IMR-90 (cell line): ENCODE results near the gene RUNDC1. TPM values are rescaled to one million over a fixed set of nuclear protein-coding genes. Genes with fewer than 3 reads are reported as not detected.
A peak's percentile ranks its signal among the peaks of the same experiment; 100 is the strongest.

Experiments
- ATAC-seq: fragments of 200-7000 bp; cut with Tn5 transposase; 2 replicates; pipeline ENCODE4 v1.9.1; 2020; ENCODE audit warnings: low read depth, mild to moderate bottlenecking, moderate library complexity
- BruUV-seq: library from RNA; stranded (reverse); fragments of 400-500 nt; replicated peaks from 2 replicates; lab custom pipeline; 2021; lab: Mats Ljungman, UMichigan
- CTCF ChIA-PET: fragments of 300-600 bp; formaldehyde crosslinking; extraction: SDS; loops from one replicate; lab custom pipeline; 2021; ENCODE audit warnings: antibody characterized with exemption; lab: Yijun Ruan, JAX
- POLR2A ChIA-PET: fragments of 300-600 bp; sonication (Branson Sonifier 250); formaldehyde crosslinking; loops from one replicate; lab custom pipeline; 2022; ENCODE audit warnings: antibody characterized with exemption; ENCODE audit not compliant: unreplicated experiment; lab: Charles Lee
- DNase-seq: peaks from one replicate; pipeline ENCODE4 v3.0.0; 2013
- H2AFZ ChIP-seq: replicated peaks from 2 replicates; pipeline ENCODE3; 2013; ENCODE audit warnings: low read length, mild to moderate bottlenecking; ENCODE audit not compliant: poor library complexity
- H2AK5ac ChIP-seq: 2 replicates; pipeline ENCODE4 v1.6.1; 2013; ENCODE audit warnings: low read depth, low read length, inconsistent platforms
- H2AK9ac ChIP-seq: replicated peaks from 2 replicates; pipeline ENCODE3; 2013; ENCODE audit warnings: mild to moderate bottlenecking, low read depth, low read length, moderate library complexity; ENCODE audit not compliant: poor library complexity
- H2BK120ac ChIP-seq: 2 replicates; pipeline ENCODE4 v1.6.1; 2013; ENCODE audit warnings: low read depth, low read length, inconsistent platforms
- H2BK15ac ChIP-seq: 3 replicates; pipeline ENCODE4 v1.6.1; 2013; ENCODE audit warnings: low read depth, low read length, inconsistent platforms
- H2BK20ac ChIP-seq: 2 replicates; pipeline ENCODE4 v1.6.1; 2013; ENCODE audit warnings: low read depth, mild to moderate bottlenecking, inconsistent platforms, low read length, moderate library complexity
- H2BK5ac ChIP-seq: 2 replicates; pipeline ENCODE4 v1.6.1; 2013; ENCODE audit warnings: mild to moderate bottlenecking, low read depth, low read length, inconsistent platforms; ENCODE audit not compliant: poor library complexity, severe bottlenecking
- H3K14ac ChIP-seq: replicated peaks from 2 replicates; pipeline ENCODE4 v1.6.1; 2013; ENCODE audit warnings: low read depth, low read length, inconsistent platforms
- H3K18ac ChIP-seq: 2 replicates; pipeline ENCODE4 v1.6.1; 2013; ENCODE audit warnings: low read depth, low read length, control low read depth
- H3K23ac ChIP-seq: 2 replicates; pipeline ENCODE4 v1.6.1; 2013; ENCODE audit warnings: low read depth, low read length, inconsistent platforms
- H3K27ac ChIP-seq: 2 replicates; pipeline ENCODE4 v1.5.1; 2013; ENCODE audit warnings: mild to moderate bottlenecking, control low read depth, low read length; ENCODE audit not compliant: insufficient read depth
- H3K27me3 ChIP-seq: 2 replicates; pipeline ENCODE4 v1.6.1; 2013; ENCODE audit warnings: low read length; ENCODE audit not compliant: control insufficient read depth, insufficient read depth
- H3K36me3 ChIP-seq: 2 replicates; pipeline ENCODE4 v1.6.1; 2013; ENCODE audit warnings: low read length, mixed read lengths; ENCODE audit not compliant: control insufficient read depth, insufficient read depth
- H3K4ac ChIP-seq: 2 replicates; pipeline ENCODE4 v1.6.1; 2013; ENCODE audit warnings: low read depth, low read length, inconsistent platforms
- H3K4me1 ChIP-seq: 2 replicates; pipeline ENCODE4 v1.6.1; 2013; ENCODE audit warnings: low read length, mixed read lengths; ENCODE audit not compliant: control insufficient read depth, insufficient read depth
- H3K4me2 ChIP-seq: 2 replicates; pipeline ENCODE4 v1.6.1; 2013; ENCODE audit warnings: low read depth, mild to moderate bottlenecking, control low read depth, low read length, moderate library complexity
- H3K4me3 ChIP-seq: 2 replicates; pipeline ENCODE4 v1.5.1; 2013; ENCODE audit warnings: low read depth, mild to moderate bottlenecking, control low read depth, low read length, moderate library complexity; ENCODE audit not compliant: insufficient read depth
- H3K56ac ChIP-seq: 2 replicates; pipeline ENCODE4 v1.6.1; 2013; ENCODE audit warnings: low read length, inconsistent platforms; ENCODE audit not compliant: insufficient read depth; ENCODE audit errors: extremely low read depth
- H3K79me1 ChIP-seq, 2 experiments: 2 replicates each; pipeline ENCODE4 v1.6.1; 2013; ENCODE audit warnings: low read length in 2 of 2, inconsistent platforms in 1 of 2, low read depth in 1 of 2
- H3K9ac ChIP-seq: 2 replicates; pipeline ENCODE4 v1.6.1; 2013; ENCODE audit warnings: low read depth, low read length, control low read depth
- H3K9me1 ChIP-seq: 2 replicates; pipeline ENCODE4 v1.6.1; 2013; ENCODE audit warnings: low read length, inconsistent platforms; ENCODE audit not compliant: insufficient read depth
- H3K9me3 ChIP-seq: 2 replicates; pipeline ENCODE4 v1.6.1; 2013; ENCODE audit warnings: low read length; ENCODE audit not compliant: control insufficient read depth, insufficient read depth
- H4K20me1 ChIP-seq: 2 replicates; pipeline ENCODE4 v1.6.1; 2013; ENCODE audit warnings: low read length, inconsistent platforms; ENCODE audit not compliant: insufficient read depth
- H4K5ac ChIP-seq: 2 replicates; pipeline ENCODE4 v1.6.1; 2013; ENCODE audit warnings: mild to moderate bottlenecking, low read depth, low read length, control low read depth
- H4K8ac ChIP-seq, 2 experiments: 2 replicates each; pipeline ENCODE4 v1.6.1; 2013; ENCODE audit warnings: low read depth in 2 of 2, low read length in 2 of 2, control low read depth in 1 of 2, inconsistent platforms in 1 of 2
- H4K91ac ChIP-seq: 2 replicates; pipeline ENCODE4 v1.6.1; 2013; ENCODE audit warnings: low read depth, low read length, inconsistent platforms; ENCODE audit not compliant: insufficient read depth
- BHLHE40 ChIP-seq: fragments of 150-350 bp; IDR thresholded peaks from 2 replicates; pipeline ENCODE4 v1.6.1; 2016; ENCODE audit warnings: mild to moderate bottlenecking, low read depth, low read length
- CEBPB ChIP-seq: IDR thresholded peaks from 2 replicates; pipeline ENCODE4 v1.6.1; 2012; ENCODE audit warnings: low read depth, low read length, improper control_type of control experiment
- CHD1 ChIP-seq: IDR thresholded peaks from 2 replicates; pipeline ENCODE4 v1.6.1; 2012; ENCODE audit warnings: low read depth, low read length, improper control_type of control experiment
- MAZ ChIP-seq: IDR thresholded peaks from 2 replicates; pipeline ENCODE4 v1.6.1; 2012; ENCODE audit warnings: low read depth, mild to moderate bottlenecking, low read length, improper control_type of control experiment, moderate library complexity, borderline replicate concordance
- MXI1 ChIP-seq: IDR thresholded peaks from 2 replicates; pipeline ENCODE4 v1.6.1; 2012; ENCODE audit warnings: low read depth, mild to moderate bottlenecking, low read length, moderate library complexity, borderline replicate concordance
- NFE2L2 ChIP-seq: fragments of 150-350 bp; IDR thresholded peaks from 2 replicates; pipeline ENCODE4 v1.6.1; 2016; ENCODE audit warnings: low read depth, mild to moderate bottlenecking, low read length
- POLR2A ChIP-seq: IDR thresholded peaks from 2 replicates; pipeline ENCODE4 v1.6.1; 2012; ENCODE audit warnings: mild to moderate bottlenecking, low read depth, low read length
- RAD21 ChIP-seq: IDR thresholded peaks from 2 replicates; pipeline ENCODE4 v1.6.1; 2012; ENCODE audit warnings: low read length, improper control_type of control experiment
- RCOR1 ChIP-seq: IDR thresholded peaks from 2 replicates; pipeline ENCODE4 v1.6.1; 2012; ENCODE audit warnings: mild to moderate bottlenecking, low read length, improper control_type of control experiment; ENCODE audit not compliant: insufficient replicate concordance
- RFX5 ChIP-seq: IDR thresholded peaks from 2 replicates; pipeline ENCODE4 v1.8.0; 2012; ENCODE audit warnings: low read depth, mild to moderate bottlenecking, low read length, moderate library complexity
- WGBS, 2 experiments: methylation state at CpG; one replicate each; pipeline versions ENCODE4 v1.1.5 to v1.1.7; 2013; ENCODE audit warnings: missing lambda C conversion rate in 2 of 2; ENCODE audit not compliant: insufficient read length in 1 of 2; ENCODE audit errors: extremely low coverage in 2 of 2; 5-methylcytosine and 5-hydroxymethylcytosine counted together
- dilution Hi-C: fragments of 300-500 bp; cut with HindIII; formaldehyde crosslinking; loops from one replicate; pipeline ENCODE4 v1.14.3; 2018; ENCODE audit warnings: low sequenced_read_pairs; ENCODE audit not compliant: unreplicated experiment
- in situ Hi-C: fragments of 300-500 bp; cut with MboI; formaldehyde crosslinking; loops from 3 replicates; pipeline ENCODE4 v1.14.3; 2019; ENCODE audit warnings: low sequenced_read_pairs, inconsistent platforms, mixed read lengths
- intact Hi-C: fragments of 100-400 bp; cut with micrococcal nuclease; formaldehyde crosslinking; loops from 2 replicates; pipeline ENCODE4 v1.10.0; 2022
- polyA plus RNA-seq, 3 experiments: library from polyadenylated mRNA; depleted of rRNA; stranded (reverse); fragments of >200 nt; gene quantifications; 2 replicates each; pipeline ENCODE4 v1.2.3, GENCODE V29; 2012; ENCODE audit warnings: low replicate concordance in 1 of 3
- total RNA-seq: library from RNA; depleted of rRNA; stranded (reverse); fragments of >200 nt; gene quantifications from 2 replicates; pipeline ENCODE4 v1.2.3, GENCODE V29; 2012
- TF ChIP-seq, protein P1 (sequence below): conservative IDR thresholded peaks from 2 replicates; pipeline ENCODE4 v1.5.1; 2012; ENCODE audit warnings: mild to moderate bottlenecking, low read depth, low read length, improper control_type of control experiment
- TF ChIP-seq, protein P2 (sequence below): fragments of 150-350 bp; IDR thresholded peaks from 2 replicates; pipeline ENCODE4 v1.6.1; 2016; ENCODE audit warnings: low read depth, mild to moderate bottlenecking, low read length, moderate library complexity, borderline replicate concordance

The RUNDC1 gene
- total and polyA plus RNA-seq, 2 of the 4 experiments (the other 2 are of a cell fraction) = 7.0 to 7.9 TPM

DNA sequence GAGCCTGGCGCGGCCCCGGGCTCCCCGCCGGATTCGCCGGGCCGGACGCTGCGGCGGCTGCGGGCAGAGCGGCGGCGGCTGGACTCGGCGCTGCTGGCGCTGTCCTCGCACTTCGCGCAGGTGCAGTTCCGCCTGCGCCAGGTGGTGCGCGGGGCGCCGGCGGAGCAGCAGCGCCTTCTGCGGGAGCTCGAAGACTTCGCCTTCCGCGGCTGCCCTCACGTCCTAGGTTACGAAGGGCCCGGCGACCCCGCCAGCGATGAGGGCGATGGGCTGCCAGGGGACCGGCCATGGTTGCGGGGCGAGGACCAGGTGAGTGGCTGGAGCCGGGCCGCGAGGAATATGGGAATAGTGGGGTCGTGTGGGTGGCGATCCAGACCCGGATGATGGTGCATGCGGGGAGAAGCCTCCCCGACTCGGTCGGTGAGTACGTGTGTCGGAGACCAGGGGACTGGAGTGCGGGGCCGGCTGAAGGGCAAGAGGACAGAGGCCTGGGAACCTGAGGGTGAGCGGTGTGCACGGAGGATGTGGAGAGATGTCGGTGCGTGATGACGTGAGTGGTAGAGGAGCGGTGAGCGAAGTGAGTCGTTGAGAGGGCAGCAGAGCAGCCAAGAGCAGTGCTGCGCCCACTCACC lies 517 bp downstream of the RUNDC1 start:
- BruUV-seq = no TSS peak
- POLR2A ChIA-PET = interaction anchor here (2.0 kb wide), 1 partner anchor 17 kb away, joined by 6 read pairs; the partner anchor contains the start of gene RPL27

More for the DNA sequence above, 517 bp downstream of the RUNDC1 start:
- peak overlapping the region; percentile 50 for H2BK5ac ChIP-seq
- H2BK15ac ChIP-seq = no peak overlapping the region
- CTCF ChIA-PET = no interaction called here
- peaks cover 10% of the 10 kb centered on the region; the same call in 1 of the 2 replicates for H4K20me1 ChIP-seq
- peak overlapping the region; percentile 11 for H2AK5ac ChIP-seq
- H2BK120ac ChIP-seq = no peak overlapping the region
- peak overlapping the region in 1 of 2 experiments; percentile 70; a peak in 3 of 4 replicates for H4K8ac ChIP-seq
- WGBS, 2 experiments = 3% methylated on average over 23 of the region's 67 CpGs; no CpG with 5 or more reads in 1 of the 2 experiments
- peak overlapping the region; percentile 17 for H3K14ac ChIP-seq
- no peak for TF ChIP-seq MAZ
- peak; percentile 21; the same call in 1 of the 2 replicates for TF ChIP-seq RAD21
- TF ChIP-seq POLR2A = peak; percentile 30; the same call in 1 of the 2 replicates
- TF ChIP-seq RFX5 = no peak
- TF ChIP-seq, protein P1, sequence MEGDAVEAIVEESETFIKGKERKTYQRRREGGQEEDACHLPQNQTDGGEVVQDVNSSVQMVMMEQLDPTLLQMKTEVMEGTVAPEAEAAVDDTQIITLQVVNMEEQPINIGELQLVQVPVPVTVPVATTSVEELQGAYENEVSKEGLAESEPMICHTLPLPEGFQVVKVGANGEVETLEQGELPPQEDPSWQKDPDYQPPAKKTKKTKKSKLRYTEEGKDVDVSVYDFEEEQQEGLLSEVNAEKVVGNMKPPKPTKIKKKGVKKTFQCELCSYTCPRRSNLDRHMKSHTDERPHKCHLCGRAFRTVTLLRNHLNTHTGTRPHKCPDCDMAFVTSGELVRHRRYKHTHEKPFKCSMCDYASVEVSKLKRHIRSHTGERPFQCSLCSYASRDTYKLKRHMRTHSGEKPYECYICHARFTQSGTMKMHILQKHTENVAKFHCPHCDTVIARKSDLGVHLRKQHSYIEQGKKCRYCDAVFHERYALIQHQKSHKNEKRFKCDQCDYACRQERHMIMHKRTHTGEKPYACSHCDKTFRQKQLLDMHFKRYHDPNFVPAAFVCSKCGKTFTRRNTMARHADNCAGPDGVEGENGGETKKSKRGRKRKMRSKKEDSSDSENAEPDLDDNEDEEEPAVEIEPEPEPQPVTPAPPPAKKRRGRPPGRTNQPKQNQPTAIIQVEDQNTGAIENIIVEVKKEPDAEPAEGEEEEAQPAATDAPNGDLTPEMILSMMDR = no peak
- TF ChIP-seq NFE2L2 = no peak
- TF ChIP-seq CHD1 = no peak
- TF ChIP-seq, protein P2, sequence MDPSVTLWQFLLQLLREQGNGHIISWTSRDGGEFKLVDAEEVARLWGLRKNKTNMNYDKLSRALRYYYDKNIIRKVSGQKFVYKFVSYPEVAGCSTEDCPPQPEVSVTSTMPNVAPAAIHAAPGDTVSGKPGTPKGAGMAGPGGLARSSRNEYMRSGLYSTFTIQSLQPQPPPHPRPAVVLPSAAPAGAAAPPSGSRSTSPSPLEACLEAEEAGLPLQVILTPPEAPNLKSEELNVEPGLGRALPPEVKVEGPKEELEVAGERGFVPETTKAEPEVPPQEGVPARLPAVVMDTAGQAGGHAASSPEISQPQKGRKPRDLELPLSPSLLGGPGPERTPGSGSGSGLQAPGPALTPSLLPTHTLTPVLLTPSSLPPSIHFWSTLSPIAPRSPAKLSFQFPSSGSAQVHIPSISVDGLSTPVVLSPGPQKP = no peak
- no peak for TF ChIP-seq CEBPB
- no peak for TF ChIP-seq RCOR1
- no peak for TF ChIP-seq BHLHE40
- no peak for TF ChIP-seq MXI1
- H2AFZ ChIP-seq = peak overlapping the region; percentile 99
- no peak overlapping the region for H2BK20ac ChIP-seq
- in situ Hi-C loops = loop anchor here (25.0 kb wide), 1 partner anchor 381 kb away; no protein-coding TSS in a partner anchor
- H3K27me3 ChIP-seq = no peaks in the 10 kb centered on the region
- dilution Hi-C loops = no loop called here
- H3K4ac ChIP-seq = peak overlapping the region; percentile 43; the same call in 1 of the 2 replicates
- no peak overlapping the region; the same call in 1 of the 2 replicates for H4K91ac ChIP-seq
- H3K27ac ChIP-seq = peak overlapping the region; percentile 74
- DNase-seq (peak; percentile 64), ATAC-seq (peak; percentile 66)
- peak overlapping the region; percentile 4; the same call in 1 of the 2 replicates for H4K5ac ChIP-seq
- H2AK9ac ChIP-seq = peak overlapping the region; percentile 99
- H3K4me2 ChIP-seq = peak overlapping the region; percentile 99
- peak overlapping the region; percentile 75 for H3K9ac ChIP-seq
- H3K23ac ChIP-seq = peak overlapping the region; percentile 81
- peak overlapping the region; percentile 76 for H3K4me3 ChIP-seq
- H3K9me1 ChIP-seq = peaks cover 18% of the 10 kb centered on the region
- H3K4me1 ChIP-seq = peaks cover 6% of the 10 kb centered on the region
- peaks cover 0 to 58% of the 10 kb centered on the region in 2 experiments; a peak in 3 of 4 replicates for H3K79me1 ChIP-seq
- H3K18ac ChIP-seq = no peak overlapping the region
- intact Hi-C loops = no loop called here
- H3K36me3 ChIP-seq = peaks cover 2% of the 10 kb centered on the region
- no peaks in the 10 kb centered on the region for H3K9me3 ChIP-seq
- H3K56ac ChIP-seq = peak overlapping the region; percentile 50
